Cardiac muscle cell (in vitro differentiated cells and primary cell): ENCODE data around the gene PINK1. TPM values are rescaled to one million over a fixed set of nuclear protein-coding genes. Genes with fewer than 3 reads are reported as not detected.

Experiments used
- DNase-seq, 2 donors: peaks; one replicate each; pipeline versions ENCODE4 v3.0.0 to v3.0.0-alpha.2; 2010 to 2017; ENCODE audit warnings: low read depth in 1 of 2, low spot score in 1 of 2
- H3K27ac ChIP-seq: fragments of 200-600 bp; sonication (generic); 2 replicates; pipeline ENCODE4 v1.5.1; 2016
- H3K27me3 ChIP-seq: fragments of 200-600 bp; sonication (generic); 2 replicates; pipeline ENCODE4 v1.6.0; 2016; ENCODE audit warnings: control low read depth
- H3K36me3 ChIP-seq: fragments of 200-600 bp; sonication (generic); 2 replicates; pipeline ENCODE4 v1.5.1; 2016; ENCODE audit warnings: control low read depth
- H3K4me1 ChIP-seq: fragments of 200-600 bp; sonication (generic); 2 replicates; pipeline ENCODE4 v1.8.1; 2017; ENCODE audit warnings: low read depth, mild to moderate bottlenecking, mixed run types
- H3K4me3 ChIP-seq: fragments of 200-600 bp; sonication (generic); 2 replicates; pipeline ENCODE4 v1.5.1; 2016; ENCODE audit warnings: mild to moderate bottlenecking
- H3K9me3 ChIP-seq: fragments of 200-600 bp; sonication (generic); 2 replicates; pipeline ENCODE4 v1.5.1; 2017; ENCODE audit warnings: low read depth, mild to moderate bottlenecking, control low read depth
- polyA plus RNA-seq: library from polyadenylated mRNA; unstranded; fragments of >200 nt; fragmentation: Nextera tagmentation; extraction: Ambion mirVana; gene quantifications from 2 replicates; pipeline ENCODE4 v1.2.1, GENCODE V29; 2016
- total RNA-seq: library from RNA; depleted of rRNA; stranded (reverse); fragments of >200 nt; gene quantifications from 2 replicates; pipeline ENCODE4 v1.2.3, GENCODE V29; 2016
- TF ChIP-seq, protein P1 (sequence below): IDR thresholded peaks from 2 replicates; pipeline ENCODE4 v1.5.1; 2012; ENCODE audit warnings: low read depth, mild to moderate bottlenecking, low read length

PINK1 gene
- total and polyA plus RNA-seq, 2 experiments from 2014 or later: 135 to 179 TPM

DNA sequence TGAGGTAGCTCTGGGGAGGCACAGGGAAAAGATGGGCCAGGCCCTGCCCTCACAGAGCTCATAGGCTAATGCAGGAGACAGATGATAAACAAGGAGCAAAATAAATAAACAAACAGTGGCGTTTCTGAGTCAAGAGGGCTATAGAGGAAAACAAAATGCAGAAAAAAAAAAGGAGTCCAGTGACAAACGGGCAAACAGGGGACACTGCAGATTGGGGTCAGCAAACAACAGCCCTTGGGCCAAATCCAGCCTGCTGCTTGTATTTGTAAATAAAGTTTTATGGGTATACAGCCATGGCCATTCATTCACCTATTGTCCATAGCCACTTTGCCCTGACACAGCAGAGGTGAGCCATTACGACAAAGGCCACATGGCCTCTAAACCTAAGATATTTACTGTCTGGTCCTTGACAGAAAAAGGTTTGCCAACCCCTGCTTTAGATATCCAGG, 19.1 kb upstream of the PINK1 start:
- Histone ChIP-seq H3K27me3 (no peaks in the 10 kb centered on the region), H3K9me3 (no peaks in the 10 kb centered on the region), H3K27ac (peak overlapping the region; percentile 12), H3K4me1 (no peaks in the 10 kb centered on the region), H3K36me3 (no peaks in the 10 kb centered on the region), H3K4me3 (no peak overlapping the region)
- DNase-seq: no peak
- TF ChIP-seq, protein P1, sequence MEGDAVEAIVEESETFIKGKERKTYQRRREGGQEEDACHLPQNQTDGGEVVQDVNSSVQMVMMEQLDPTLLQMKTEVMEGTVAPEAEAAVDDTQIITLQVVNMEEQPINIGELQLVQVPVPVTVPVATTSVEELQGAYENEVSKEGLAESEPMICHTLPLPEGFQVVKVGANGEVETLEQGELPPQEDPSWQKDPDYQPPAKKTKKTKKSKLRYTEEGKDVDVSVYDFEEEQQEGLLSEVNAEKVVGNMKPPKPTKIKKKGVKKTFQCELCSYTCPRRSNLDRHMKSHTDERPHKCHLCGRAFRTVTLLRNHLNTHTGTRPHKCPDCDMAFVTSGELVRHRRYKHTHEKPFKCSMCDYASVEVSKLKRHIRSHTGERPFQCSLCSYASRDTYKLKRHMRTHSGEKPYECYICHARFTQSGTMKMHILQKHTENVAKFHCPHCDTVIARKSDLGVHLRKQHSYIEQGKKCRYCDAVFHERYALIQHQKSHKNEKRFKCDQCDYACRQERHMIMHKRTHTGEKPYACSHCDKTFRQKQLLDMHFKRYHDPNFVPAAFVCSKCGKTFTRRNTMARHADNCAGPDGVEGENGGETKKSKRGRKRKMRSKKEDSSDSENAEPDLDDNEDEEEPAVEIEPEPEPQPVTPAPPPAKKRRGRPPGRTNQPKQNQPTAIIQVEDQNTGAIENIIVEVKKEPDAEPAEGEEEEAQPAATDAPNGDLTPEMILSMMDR: no peak

DNA sequence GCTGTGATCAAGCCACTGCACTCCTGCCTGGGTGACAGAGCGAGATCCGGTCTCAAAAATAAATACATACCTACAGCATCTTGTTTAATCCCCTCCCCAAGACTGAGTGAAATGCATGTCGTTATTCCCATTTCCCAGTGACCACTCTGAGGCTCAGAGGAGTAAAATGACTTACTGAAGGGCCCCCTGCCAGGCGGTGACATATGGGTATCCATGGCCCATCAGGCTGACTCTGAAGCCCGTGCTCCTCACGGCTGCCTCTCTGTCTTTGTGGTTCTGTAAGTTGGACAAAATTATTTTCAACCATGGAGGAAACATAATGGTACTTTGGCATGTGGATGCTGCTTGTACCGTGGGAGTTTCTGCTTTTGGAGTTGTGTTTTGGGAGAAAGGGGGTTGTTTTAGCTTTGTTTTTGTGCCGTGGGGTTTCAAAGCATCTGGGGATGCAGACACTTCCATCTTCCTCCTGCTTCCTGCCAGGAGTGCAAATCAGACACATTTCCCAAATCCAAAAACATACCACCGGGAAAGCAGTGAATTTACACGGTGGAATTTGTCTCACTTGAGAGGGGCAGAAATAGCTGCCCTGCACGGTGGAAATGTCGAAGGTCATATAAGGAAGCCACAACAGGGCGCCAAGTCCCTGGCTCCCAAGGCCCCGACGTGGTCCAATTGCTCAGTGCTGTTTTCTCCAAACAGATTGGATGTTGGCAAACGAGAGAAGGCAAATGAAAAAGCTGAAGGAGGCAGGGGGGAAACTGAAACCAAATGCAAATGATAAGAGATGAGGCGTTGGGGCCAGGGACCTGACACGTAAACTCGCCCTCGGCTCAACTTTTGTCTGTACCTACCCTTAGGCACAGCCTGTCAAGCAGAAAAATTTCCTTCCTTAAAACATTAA, 17.1 kb upstream of the PINK1 start:
- H3K27ac ChIP-seq: no peak overlapping the region
- TF ChIP-seq, protein P1: no peak
- no peak overlapping the region for H3K4me3 ChIP-seq
- no peaks in the 10 kb centered on the region for H3K27me3 ChIP-seq
- H3K36me3 ChIP-seq: no peaks in the 10 kb centered on the region
- no peak for DNase-seq
- H3K9me3 ChIP-seq: no peaks in the 10 kb centered on the region
- no peaks in the 10 kb centered on the region for H3K4me1 ChIP-seq

DNA sequence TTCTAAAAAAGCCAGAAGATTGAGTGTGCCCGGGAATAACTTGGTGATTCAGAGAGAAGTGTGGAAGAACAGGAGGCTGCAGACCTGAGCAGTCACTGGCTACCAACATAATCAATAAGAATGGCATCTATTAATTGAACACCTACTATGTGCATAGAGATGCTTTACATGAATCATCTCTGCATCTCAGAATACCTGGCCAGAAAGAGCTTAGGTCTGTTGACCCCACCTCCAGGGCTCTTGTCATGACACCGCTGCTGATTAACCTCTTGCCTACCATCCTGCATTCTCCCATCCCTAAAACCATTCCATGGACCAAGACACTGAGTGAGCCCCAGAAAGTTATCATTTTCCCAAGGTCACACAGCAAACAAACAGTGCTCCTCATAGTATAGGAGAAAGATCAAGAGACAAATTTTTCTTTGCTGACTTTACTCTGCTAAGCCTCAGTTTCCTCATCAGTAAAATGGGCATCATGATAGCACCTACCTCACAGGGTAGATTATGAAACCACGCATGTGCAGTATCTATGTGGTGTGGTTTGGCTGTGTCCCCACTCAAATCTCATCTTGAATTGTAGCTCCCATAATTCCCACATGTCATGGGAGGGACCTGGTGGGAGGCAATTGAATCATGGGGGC, 16.3 kb upstream of the PINK1 start:
- DNase-seq: no peak
- Histone ChIP-seq H3K36me3 (no peaks in the 10 kb centered on the region), H3K27ac (no peak overlapping the region), H3K9me3 (no peaks in the 10 kb centered on the region), H3K4me1 (no peaks in the 10 kb centered on the region), H3K27me3 (no peaks in the 10 kb centered on the region), H3K4me3 (no peak overlapping the region)
- TF ChIP-seq, protein P1: no peak

DNA sequence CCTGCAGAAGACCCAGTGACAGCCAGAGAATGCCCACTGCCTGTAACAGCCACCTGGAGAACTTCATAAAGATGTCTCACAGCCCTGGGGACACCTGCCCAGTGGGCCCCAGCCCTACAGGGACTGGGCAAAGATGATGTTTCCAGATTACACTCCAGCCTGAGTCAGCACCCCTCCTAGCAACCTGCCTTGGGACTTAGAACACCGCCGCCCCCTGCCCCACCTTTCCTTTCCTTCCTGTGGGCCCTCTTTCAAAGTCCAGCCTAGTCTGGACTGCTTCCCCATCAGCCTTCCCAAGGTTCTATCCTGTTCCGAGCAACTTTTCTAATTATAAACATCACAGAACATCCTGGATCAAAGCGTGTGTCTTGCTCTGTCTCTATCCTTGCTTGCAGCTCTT, 14.7 kb upstream of the PINK1 start:
- DNase-seq: no peak
- no peaks in the 10 kb centered on the region for H3K27me3 ChIP-seq
- H3K4me1 ChIP-seq: no peaks in the 10 kb centered on the region
- H3K36me3 ChIP-seq: no peaks in the 10 kb centered on the region
- TF ChIP-seq, protein P1: no peak
- H3K9me3 ChIP-seq: no peaks in the 10 kb centered on the region
- H3K27ac ChIP-seq: no peak overlapping the region
- H3K4me3 ChIP-seq: no peak overlapping the region

DNA sequence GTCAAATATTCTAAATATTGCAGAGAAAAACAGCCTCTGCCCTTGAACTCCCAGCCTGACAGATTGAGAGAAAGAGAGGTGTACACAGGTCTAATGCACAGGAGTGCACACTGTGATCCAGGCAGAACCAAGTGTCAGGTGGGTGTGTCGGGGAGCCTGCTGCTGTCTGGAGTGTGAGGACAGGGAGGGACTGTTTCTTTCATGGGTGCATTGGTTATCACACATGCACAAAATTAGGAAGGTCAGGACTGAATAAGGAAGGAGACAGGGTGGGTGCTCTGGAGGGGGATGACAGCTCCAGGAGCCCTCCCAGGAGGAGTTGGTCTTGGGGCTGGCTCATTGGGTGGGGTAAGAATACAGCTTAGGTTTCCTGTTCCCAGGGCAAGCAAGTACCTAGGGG, 13.3 kb upstream of the PINK1 start:
- Histone ChIP-seq H3K36me3 (no peaks in the 10 kb centered on the region), H3K27me3 (no peaks in the 10 kb centered on the region), H3K4me1 (no peaks in the 10 kb centered on the region), H3K4me3 (no peak overlapping the region), H3K27ac (no peak overlapping the region), H3K9me3 (no peaks in the 10 kb centered on the region)
- TF ChIP-seq, protein P1: no peak
- no peak for DNase-seq
